CD8-positive, alpha-beta memory T cell (primary cell): ENCODE results near the gene ISG15. TPM values are rescaled to one million over a fixed set of nuclear protein-coding genes. Genes with fewer than 3 reads are reported as not detected.
"Not testable (repeated sequence)": the region's sequence is repeated elsewhere in the genome, so short reads cannot be mapped to it uniquely, and the experiment has no call there.

Source experiments
- CTCF ChIA-PET: fragments of 350-600 bp; sonication (Branson Sonifier 250); formaldehyde crosslinking; loops from one replicate; lab custom pipeline; 2021; ENCODE audit warnings: antibody characterized with exemption; lab: Charles Lee
- POLR2A ChIA-PET: fragments of 350-600 bp; sonication (Branson Sonifier 250); formaldehyde crosslinking; loops from one replicate; lab custom pipeline; 2021; ENCODE audit warnings: antibody characterized with exemption; lab: Charles Lee
- DNase-seq, 5 donors: peaks; one replicate each; pipeline versions ENCODE4 v3.0.0 to v3.0.0-alpha.2; 2020 to 2022; ENCODE audit warnings: mixed read lengths in 1 of 5
- H3K27ac ChIP-seq: one replicate; pipeline ENCODE4 v1.7.0; 2013; ENCODE audit warnings: low read depth, mild to moderate bottlenecking, low read length, moderate library complexity
- H3K27me3 ChIP-seq: 2 replicates; pipeline ENCODE4 v1.7.0; 2013; ENCODE audit warnings: low read length, mild to moderate bottlenecking; ENCODE audit not compliant: insufficient read depth, poor library complexity, severe bottlenecking
- H3K36me3 ChIP-seq: 2 replicates; pipeline ENCODE4 v1.7.0; 2013; ENCODE audit warnings: mild to moderate bottlenecking, low read length, moderate library complexity; ENCODE audit not compliant: insufficient read depth
- H3K4me1 ChIP-seq: 2 replicates; pipeline ENCODE4 v1.7.0; 2013; ENCODE audit warnings: mild to moderate bottlenecking, low read length, moderate library complexity; ENCODE audit not compliant: insufficient read depth
- H3K4me3 ChIP-seq: 2 replicates; pipeline ENCODE4 v1.7.0; 2013; ENCODE audit warnings: mild to moderate bottlenecking, low read length
- H3K9me3 ChIP-seq: 2 replicates; pipeline ENCODE4 v1.7.0; 2013; ENCODE audit warnings: mild to moderate bottlenecking, low read length
- H3K27ac Mint-ChIP-seq, 8 donors: one replicate each; pipeline ENCODE4 v1.8.0; 2020 to 2021; ENCODE audit warnings: mixed read lengths in 8 of 8, mild to moderate bottlenecking in 6 of 8, inconsistent platforms in 3 of 8, moderate library complexity in 3 of 8
- H3K27me3 Mint-ChIP-seq, 2 donors: one replicate each; pipeline ENCODE4 v1.8.0; 2020 to 2021; ENCODE audit warnings: mixed read lengths in 2 of 2, mild to moderate bottlenecking in 1 of 2, moderate library complexity in 1 of 2
- H3K36me3 Mint-ChIP-seq, 3 donors: one replicate each; pipeline ENCODE4 v1.8.0; 2020 to 2021; ENCODE audit warnings: mixed read lengths in 3 of 3, inconsistent platforms in 1 of 3, mild to moderate bottlenecking in 1 of 3
- H3K4me1 Mint-ChIP-seq, 3 donors: one replicate each; pipeline ENCODE4 v1.8.0; 2020 to 2021; ENCODE audit warnings: mixed read lengths in 3 of 3, inconsistent platforms in 1 of 3, mild to moderate bottlenecking in 1 of 3
- H3K4me3 Mint-ChIP-seq, 7 donors: one replicate each; pipeline ENCODE4 v1.8.0; 2020 to 2021; ENCODE audit warnings: mixed read lengths in 7 of 7, mild to moderate bottlenecking in 6 of 7, moderate library complexity in 4 of 7, inconsistent platforms in 2 of 7
- H3K9me3 Mint-ChIP-seq, 5 donors: one replicate each; pipeline ENCODE4 v1.8.0; 2020 to 2022; ENCODE audit warnings: mixed read lengths in 5 of 5, mild to moderate bottlenecking in 3 of 5, moderate library complexity in 2 of 5, inconsistent platforms in 1 of 5
- polyA plus RNA-seq: library from polyadenylated mRNA; unstranded; fragments of 300-500 nt; fragmentation: Illumina TruSeq; gene quantifications from one replicate; pipeline ENCODE4 v1.2.3, GENCODE V29; 2021
- total RNA-seq, 2 experiments: library from RNA; stranded (reverse); gene quantifications; one replicate each; pipeline ENCODE4 v1.2.3, GENCODE V29; 2021

ISG15 gene
- total and polyA plus RNA-seq, 3 experiments from 2014 or later = 16.9 to 250 (median 20.4) TPM

- Histone ChIP-seq H3K36me3 (no peaks in the 10 kb centered on the region), H3K4me3 (peak overlapping the region; percentile 87), H3K4me1 (peaks cover 25% of the 10 kb centered on the region), H3K9me3 (no peaks in the 10 kb centered on the region), H3K27me3 (no peaks in the 10 kb centered on the region), H3K27ac (peak overlapping the region; percentile 83)
- peak overlapping the region in 7 of 8 donors; percentile 46 to 97 (median 87) for H3K27ac Mint-ChIP-seq
- peaks cover 23 to 42% (median 25%) of the 10 kb centered on the region in 3 donors for H3K4me1 Mint-ChIP-seq
- H3K36me3 Mint-ChIP-seq = peaks cover 0 to 8% (median 0%) of the 10 kb centered on the region in 3 donors
- no peaks in the 10 kb centered on the region for H3K9me3 Mint-ChIP-seq
- H3K27me3 Mint-ChIP-seq = peaks cover 3 to 7% of the 10 kb centered on the region in 2 donors
- ChIA-PET CTCF (interaction anchor here (1.2 to 3.0 kb wide), 6 partner anchors 13 to 104 kb away, joined by 3 to 21 read pairs (median 6); no protein-coding TSS in a partner anchor), POLR2A (interaction anchor here (0.7 to 2.0 kb wide), 3 partner anchors 14 to 49 kb away, joined by 3 to 6 read pairs (median 4); no protein-coding TSS in a partner anchor)
- peak overlapping the region; percentile 94 to 99 (median 97) for H3K4me3 Mint-ChIP-seq
- no peak for DNase-seq
These were observed 1.7 kb downstream of the ISG15 start for GRCh38 chr1:1014799-1015681.

- not testable (repeated sequence) for H3K36me3 Mint-ChIP-seq, H3K9me3 Mint-ChIP-seq, H3K4me3 ChIP-seq, H3K27me3 Mint-ChIP-seq, H3K27ac ChIP-seq, DNase-seq, H3K27me3 ChIP-seq, H3K36me3 ChIP-seq, H3K9me3 ChIP-seq
- ChIA-PET CTCF (interaction anchor here (1.4 to 3.6 kb wide), 3 partner anchors 15 to 358 kb away, joined by 4 to 18 read pairs (median 8); partner anchors contain the start of gene AURKAIP1), POLR2A (interaction anchor here (0.6 kb wide), 1 partner anchor 19 kb away, joined by 3 read pairs; no protein-coding TSS in a partner anchor)
- H3K4me1 ChIP-seq = peaks cover 31% of the 10 kb centered on the region
- H3K4me3 Mint-ChIP-seq = peak overlapping the region in 6 of 7 donors; percentile 8 to 81 (median 21)
- H3K27ac Mint-ChIP-seq = peak overlapping the region in 2 of 8 donors; percentile 47 to 64
- peaks cover 23 to 41% (median 28%) of the 10 kb centered on the region in 3 donors for H3K4me1 Mint-ChIP-seq
These were observed 4.4 kb downstream of the ISG15 start for GRCh38 chr1:1017397-1018320.

- H3K9me3 ChIP-seq, H3K36me3 ChIP-seq, H3K27ac Mint-ChIP-seq, H3K9me3 Mint-ChIP-seq, H3K27me3 ChIP-seq, H3K4me3 ChIP-seq, H3K27me3 Mint-ChIP-seq, H3K27ac ChIP-seq, POLR2A ChIA-PET, H3K36me3 Mint-ChIP-seq, DNase-seq: not testable (repeated sequence)
- CTCF ChIA-PET = interaction anchor here (0.9 to 3.6 kb wide), 6 partner anchors 16 to 357 kb away, joined by 4 to 18 read pairs (median 4); partner anchors contain the start of genes AURKAIP1 and PLEKHN1
- Mint-ChIP-seq H3K4me3 (peak overlapping the region in 3 of 7 donors; percentile 8 to 22 (median 11)), H3K4me1 (peaks cover 17 to 36% (median 24%) of the 10 kb centered on the region in 3 donors)
- H3K4me1 ChIP-seq = peaks cover 29% of the 10 kb centered on the region
These were observed 5.0 kb downstream of the ISG15 start for GRCh38 chr1:1018321-1018685.

GRCh38 chr1:1019122-1019999 lies 6.1 kb downstream of the ISG15 start:
- Mint-ChIP-seq H3K4me3 (peak overlapping the region in 6 of 7 donors; percentile 49 to 84 (median 64)), H3K9me3 (no peaks in the 10 kb centered on the region), H3K27me3 (peaks cover 0 to 3% of the 10 kb centered on the region in 2 donors), H3K4me1 (peaks cover 9 to 25% (median 13%) of the 10 kb centered on the region in 3 donors), H3K36me3 (no peaks in the 10 kb centered on the region), H3K27ac (peak overlapping the region in 1 of 8 donors; percentile 73)
- no peaks in the 10 kb centered on the region for H3K36me3 ChIP-seq
- H3K27ac ChIP-seq = no peak overlapping the region
- CTCF ChIA-PET = interaction anchor here (0.6 to 3.6 kb wide), 9 partner anchors 15 to 356 kb away, joined by 3 to 18 read pairs (median 4); partner anchors contain the start of genes AURKAIP1, PERM1 and PLEKHN1
- peak; percentile 73 to 82 (median 74) for DNase-seq
- H3K4me1 ChIP-seq = peaks cover 20% of the 10 kb centered on the region
- no peaks in the 10 kb centered on the region for H3K27me3 ChIP-seq
- H3K4me3 ChIP-seq = no peak overlapping the region
- POLR2A ChIA-PET = no interaction called here
- no peaks in the 10 kb centered on the region for H3K9me3 ChIP-seq

GRCh38 chr1:1020000-1020404 lies 6.7 kb downstream of the ISG15 start, which contains the start of gene AGRN:
Gene AGRN, plus strand, starts transcription at chr1:1020120. Its CDS starts 53 bp downstream, at chr1:1020173.
- H3K36me3 Mint-ChIP-seq = no peaks in the 10 kb centered on the region
- H3K4me3 Mint-ChIP-seq = peak within 1 kb of the TSS; percentile 30 to 84 (median 62)
- peaks cover 14% of the 10 kb centered on the region for H3K4me1 ChIP-seq
- peaks cover 6 to 20% (median 10%) of the 10 kb centered on the region in 3 donors for H3K4me1 Mint-ChIP-seq
- H3K27me3 Mint-ChIP-seq = peaks cover 0 to 3% of the 10 kb centered on the region in 2 donors
- no peaks in the 10 kb centered on the region for H3K36me3 ChIP-seq
- CTCF ChIA-PET = interaction anchor here (0.8 to 1.4 kb wide), 2 partner anchors 16 to 97 kb away, joined by 4 read pairs; no protein-coding TSS in a partner anchor
- no peaks in the 10 kb centered on the region for H3K27me3 ChIP-seq
- POLR2A ChIA-PET = no interaction called here
- H3K9me3 ChIP-seq = no peaks in the 10 kb centered on the region
- no peak within 1 kb of the TSS for H3K4me3 ChIP-seq
- peak in 2 of 5 donors; percentile 29 to 48 for DNase-seq
- no peaks in the 10 kb centered on the region for H3K9me3 Mint-ChIP-seq
- H3K27ac ChIP-seq = peak within 1 kb of the TSS; percentile 24
- H3K27ac Mint-ChIP-seq = peak within 1 kb of the TSS in 1 of 8 donors; percentile 73

GRCh38 chr1:1020415-1021009 lies 7.2 kb downstream of the ISG15 start:
- H3K27me3 ChIP-seq = no peaks in the 10 kb centered on the region
- CTCF ChIA-PET = no interaction called here

More at GRCh38 chr1:1020415-1021009, 7.2 kb downstream of the ISG15 start:
- Histone ChIP-seq H3K9me3 (no peaks in the 10 kb centered on the region), H3K4me1 (peaks cover 13% of the 10 kb centered on the region), H3K36me3 (no peaks in the 10 kb centered on the region), H3K4me3 (no peak overlapping the region), H3K27ac (peak overlapping the region; percentile 24)
- H3K4me3 Mint-ChIP-seq = peak overlapping the region in 1 of 7 donors; percentile 52
- H3K27ac Mint-ChIP-seq = no peak overlapping the region
- DNase-seq = peak in 1 of 5 donors; percentile 38
- H3K9me3 Mint-ChIP-seq = no peaks in the 10 kb centered on the region
- H3K27me3 Mint-ChIP-seq = peaks cover 0 to 3% of the 10 kb centered on the region in 2 donors
- peaks cover 6 to 20% (median 10%) of the 10 kb centered on the region in 3 donors for H3K4me1 Mint-ChIP-seq
- no peaks in the 10 kb centered on the region for H3K36me3 Mint-ChIP-seq
- POLR2A ChIA-PET = no interaction called here
